HG03196 (cell line): ENCODE data around the gene SLC38A5.
A peak's percentile ranks its signal among the peaks of the same experiment; 100 is the strongest.
"Not testable (repeated sequence)": the region's sequence is repeated elsewhere in the genome, so short reads cannot be mapped to it uniquely, and the experiment has no call there.

Experiments used
- ATAC-seq: cut with Tn5 transposase; IDR thresholded peaks from one replicate; pipeline ENCODE4 v1.9.1; 2021; ENCODE audit not compliant: unreplicated experiment

Gene SLC38A5

GRCh38 chrX:48470110-48470832, at the start of gene SLC38A5:
Gene SLC38A5 (minus strand): TSS chrX:48470260. CDS start chrX:48467924, 2,336 bp downstream.
- no peak for ATAC-seq

GRCh38 chrX:48519481-48519880, 49.4 kb upstream of the SLC38A5 start:
- ATAC-seq, result not testable (repeated sequence)

DNA sequence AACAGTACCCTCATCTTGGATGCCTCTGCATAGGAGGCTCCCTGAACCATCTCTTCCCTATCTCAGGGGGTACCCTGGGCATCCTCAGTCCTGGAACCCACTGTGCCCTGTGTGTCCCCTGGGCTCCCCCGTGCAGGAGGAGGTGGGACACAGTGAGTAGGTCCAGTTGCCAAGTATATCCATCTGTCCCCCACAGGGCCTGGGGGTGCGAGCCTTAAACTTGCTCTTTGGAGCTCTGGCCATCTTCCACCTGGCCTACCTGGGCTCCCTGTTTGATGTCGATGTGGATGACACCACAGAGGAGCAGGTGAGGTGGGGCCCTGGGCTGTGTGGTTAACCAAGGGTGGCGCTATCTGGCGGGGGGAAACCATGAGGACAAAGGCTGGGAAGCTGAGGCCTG, 46.9 kb upstream of the SLC38A5 start:
- no peak for ATAC-seq

GRCh38 chrX:48516285-48516684, 46.2 kb upstream of the SLC38A5 start:
- no peak for ATAC-seq

DNA sequence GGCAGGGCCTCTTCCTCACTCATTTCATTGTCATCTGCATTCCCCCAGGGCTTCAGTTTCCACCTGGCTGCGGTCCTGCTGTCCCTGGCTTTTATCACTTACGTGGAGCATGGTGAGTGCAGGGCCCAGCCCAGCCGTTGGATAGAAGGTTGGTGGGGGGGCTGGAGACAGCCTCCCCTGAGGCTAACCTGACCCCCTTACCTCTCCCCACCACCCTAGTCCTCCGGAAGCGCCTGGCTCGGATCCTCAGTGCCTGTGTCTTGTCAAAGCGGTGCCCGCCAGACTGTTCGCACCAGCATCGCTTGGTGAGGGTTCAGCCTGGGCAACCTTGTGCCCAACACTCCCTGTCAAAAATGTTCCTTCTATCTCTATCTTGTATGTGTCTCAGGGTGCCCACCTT, 45.8 kb upstream of the SLC38A5 start:
- ATAC-seq, result no peak

DNA sequence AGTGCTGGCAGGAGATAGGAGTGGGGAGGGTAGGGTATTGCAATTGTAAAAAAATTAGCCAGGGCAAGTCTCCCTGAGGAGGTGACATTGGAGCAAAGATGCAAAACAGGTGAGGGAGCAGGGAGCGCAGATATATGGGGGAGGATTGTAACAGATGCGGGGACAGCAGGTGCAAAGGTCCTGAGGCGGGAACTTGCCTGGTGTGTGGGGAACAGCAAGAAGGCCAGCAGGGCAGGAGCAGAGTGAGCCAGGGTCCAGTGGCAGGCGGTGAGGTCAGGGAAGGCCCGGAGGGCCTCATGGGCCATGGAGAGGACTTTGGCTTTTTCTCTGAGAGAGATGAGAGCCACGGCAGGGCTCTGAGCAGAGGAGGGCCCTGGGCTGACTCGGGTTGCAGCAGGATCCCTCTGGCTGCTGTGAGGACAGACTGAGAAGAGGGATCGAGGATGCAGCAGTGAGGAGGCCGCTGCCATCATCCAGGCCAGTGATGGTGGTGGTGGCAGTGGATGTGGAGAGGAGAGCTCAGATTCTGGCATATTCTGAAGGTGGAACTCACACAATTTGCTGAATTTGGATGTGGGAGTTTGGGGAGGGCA, 44.9 kb upstream of the SLC38A5 start:
- no peak for ATAC-seq

DNA sequence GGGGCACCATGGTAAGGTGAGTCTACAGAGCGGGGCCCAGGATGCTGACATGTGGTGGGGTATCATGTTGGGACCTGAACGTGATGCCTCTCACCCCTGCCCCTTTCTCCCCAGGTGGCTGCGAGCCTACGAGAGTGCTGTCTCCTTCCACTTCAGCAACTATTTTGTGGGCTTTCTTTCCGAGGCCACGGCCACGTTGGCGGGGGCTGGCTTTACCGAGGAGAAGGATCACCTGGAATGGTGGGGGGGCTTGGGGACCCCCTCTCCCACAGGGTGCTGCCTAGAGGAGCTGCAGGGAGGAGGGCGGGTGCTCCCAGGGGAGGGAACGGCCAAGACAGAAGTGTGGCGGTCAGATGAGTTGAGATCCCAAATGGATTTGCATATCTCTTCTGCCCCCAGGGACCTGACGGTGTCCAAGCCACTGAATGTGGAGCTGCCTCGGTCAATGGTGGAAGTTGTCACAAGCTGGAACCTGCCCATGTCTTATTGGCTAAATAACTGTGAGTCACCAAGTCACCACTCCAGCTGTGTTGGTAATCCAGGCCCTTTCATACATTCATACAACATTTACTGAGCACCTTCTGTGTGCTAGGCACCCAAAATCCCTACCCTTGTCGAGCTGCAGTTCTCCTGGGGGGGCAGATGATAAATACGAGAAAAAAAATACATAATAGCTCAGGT, 44.2 kb upstream of the SLC38A5 start:
- no peak for ATAC-seq

- ATAC-seq, result no peak
Observed at GRCh38 chrX:48513670-48514069, 43.6 kb upstream of the SLC38A5 start.

GRCh38 chrX:48512371-48512935, 42.4 kb upstream of the SLC38A5 start:
- ATAC-seq, result no peak

DNA sequence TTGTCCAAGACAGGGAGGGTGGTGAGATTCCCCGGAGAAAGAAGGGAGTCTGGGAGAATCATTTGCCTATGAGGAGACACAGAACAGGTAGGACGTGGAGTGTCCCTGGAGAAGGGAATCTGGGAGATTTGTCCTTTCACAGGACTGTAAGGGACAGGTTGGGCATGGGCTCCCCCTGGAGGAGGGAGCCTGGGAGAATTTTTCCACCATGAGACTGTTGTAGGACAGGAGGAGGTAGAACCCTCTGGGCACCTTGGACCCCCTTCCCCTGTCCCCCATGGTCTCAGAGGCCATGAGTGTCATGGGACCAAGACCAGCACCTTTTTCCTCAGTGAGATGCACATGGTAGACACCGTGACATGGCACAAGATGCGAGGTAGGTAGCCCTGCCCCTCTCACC, 41.5 kb upstream of the SLC38A5 start:
- no peak for ATAC-seq

- no peak for ATAC-seq
Observed at GRCh38 chrX:48509619-48510018, 39.6 kb upstream of the SLC38A5 start.

DNA sequence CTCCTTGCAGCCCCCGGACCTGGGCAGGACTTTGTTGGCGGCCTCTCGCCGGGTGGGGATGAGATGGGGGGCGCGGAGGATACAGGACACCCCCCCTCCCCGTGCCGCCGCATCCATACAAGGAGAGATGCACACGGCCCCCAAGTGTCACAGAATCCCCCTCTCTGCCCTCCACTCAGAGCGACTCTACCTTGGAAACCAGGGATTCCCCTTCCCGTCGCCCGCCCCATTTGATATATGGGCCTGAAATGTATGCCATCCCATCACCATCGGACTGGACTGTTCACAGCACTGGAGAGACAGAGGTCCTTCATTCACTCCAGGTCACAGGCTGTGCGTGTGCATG, 39.2 kb upstream of the SLC38A5 start:
- no peak for ATAC-seq

GRCh38 chrX:48508400-48509244, 38.6 kb upstream of the SLC38A5 start, which contains the start of gene PORCN:
Gene PORCN (plus strand): TSS chrX:48508992. CDS start chrX:48509821, 829 bp downstream.
- ATAC-seq, result peak; percentile 84

DNA sequence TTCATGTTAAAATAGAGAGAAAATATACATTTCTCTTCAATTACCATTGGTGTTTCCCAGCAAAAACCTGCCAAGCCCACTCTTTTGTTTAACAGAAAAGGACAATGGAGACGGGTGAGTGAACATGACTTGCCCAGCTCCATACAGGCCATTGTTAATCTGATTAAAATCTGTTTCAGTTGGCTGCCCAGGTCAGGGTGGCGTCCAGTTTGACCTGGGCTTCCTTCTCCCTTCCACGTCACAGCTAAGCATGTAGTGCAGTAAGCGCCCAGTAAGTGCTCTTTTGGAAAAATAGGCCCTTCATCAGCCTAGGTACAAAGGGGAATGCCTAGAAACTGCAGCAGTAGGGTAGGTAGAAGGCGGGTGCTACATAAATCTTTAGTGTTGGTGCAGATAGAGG, 37.2 kb upstream of the SLC38A5 start:
- ATAC-seq, result no peak

GRCh38 chrX:48505481-48505880, 35.4 kb upstream of the SLC38A5 start:
- no peak for ATAC-seq

- ATAC-seq, result no peak
Observed at GRCh38 chrX:48504261-48504660, 34.2 kb upstream of the SLC38A5 start.

- no peak for ATAC-seq
Observed at GRCh38 chrX:48498374-48498809, 28.3 kb upstream of the SLC38A5 start.

- ATAC-seq, result no peak
Observed at GRCh38 chrX:48497871-48498270, 27.8 kb upstream of the SLC38A5 start.

DNA sequence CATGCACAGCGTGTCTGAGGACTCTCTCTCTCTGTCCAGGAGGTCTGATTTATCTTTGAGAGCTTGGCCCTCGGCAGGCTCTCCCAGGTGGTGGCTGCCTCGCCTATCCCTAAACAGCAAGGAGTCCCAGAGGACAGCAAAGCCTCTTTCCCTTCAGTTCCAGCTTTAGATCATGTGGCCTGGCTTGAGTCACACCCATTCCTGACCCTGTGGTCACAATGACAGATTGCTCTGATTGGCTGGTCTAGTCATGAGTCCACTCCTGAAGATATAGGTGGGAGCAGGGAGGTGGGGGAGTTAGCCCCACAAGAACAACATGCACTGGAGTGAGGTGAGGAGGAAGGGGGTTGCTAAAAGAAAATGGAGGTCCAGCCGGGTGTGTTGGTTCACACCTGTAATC, 26.6 kb upstream of the SLC38A5 start:
- ATAC-seq, result no peak

DNA sequence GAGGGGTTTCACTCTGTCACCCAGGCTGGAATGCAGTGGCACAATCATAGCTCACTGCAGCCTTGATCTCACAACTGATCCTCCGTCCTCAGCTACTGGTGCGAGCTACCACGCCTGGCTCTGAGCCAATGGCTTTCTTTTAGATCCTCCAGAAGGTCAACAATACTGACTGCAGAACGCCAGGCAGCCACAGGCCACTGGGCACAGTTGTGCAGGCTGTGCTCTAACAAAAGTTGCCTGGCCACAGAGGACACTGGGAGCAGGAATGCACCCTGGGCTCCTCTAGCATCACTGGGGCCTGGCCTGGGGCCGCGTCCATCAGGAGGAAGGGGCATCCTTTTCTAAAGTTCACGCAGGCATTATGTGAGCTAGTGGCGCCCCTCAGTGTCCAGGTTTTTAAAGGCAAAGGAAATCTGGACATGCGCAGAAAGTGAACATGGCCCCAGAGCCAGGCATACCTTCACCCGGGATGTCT, 23.9 kb upstream of the SLC38A5 start:
- ATAC-seq, result no peak
